Activated CD4-positive, CD25-positive, alpha-beta regulatory T cell (primary cell): ENCODE data around the gene MCF2L2.
"Not testable (repeated sequence)": the region's sequence is repeated elsewhere in the genome, so short reads cannot be mapped to it uniquely, and the experiment has no call there.

Experiments used
- DNase-seq, 4 experiments: peaks; one replicate each; lab custom pipeline; 2025; lab: John Stamatoyannopoulos, UW

MCF2L2 gene

GRCh38 chr3:183203670-183204069 lies 224.7 kb downstream of the MCF2L2 start:
- no peak for DNase-seq

- DNase-seq: no peak
These were observed 226.3 kb downstream of the MCF2L2 start for GRCh38 chr3:183202004-183202722.

DNA sequence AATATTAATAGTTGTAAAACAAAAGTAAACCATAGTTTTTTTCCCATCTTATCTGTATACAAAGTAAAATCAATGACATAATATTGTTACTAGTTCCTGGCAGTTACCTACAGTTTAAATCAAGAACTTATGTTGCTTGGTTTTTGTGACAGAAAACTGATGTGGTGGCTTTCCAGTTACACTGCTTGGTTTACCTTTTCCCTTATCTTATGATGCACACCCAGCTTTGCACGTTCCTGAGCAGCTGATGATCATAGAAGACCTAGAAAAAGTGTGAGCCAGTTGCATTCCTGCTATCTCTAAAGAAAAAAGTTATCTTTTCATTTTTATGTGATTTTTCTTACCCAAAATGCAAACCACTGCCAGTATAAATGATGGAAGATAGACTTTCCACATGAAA lies 229.5 kb downstream of the MCF2L2 start:
- DNase-seq: no peak

- DNase-seq: no peak
These were observed 230.7 kb downstream of the MCF2L2 start for GRCh38 chr3:183197734-183198133.

- DNase-seq: no peak
These were observed 233.2 kb downstream of the MCF2L2 start for GRCh38 chr3:183195266-183195665.

GRCh38 chr3:183193762-183194689 lies 234.4 kb downstream of the MCF2L2 start:
- DNase-seq: no peak

DNA sequence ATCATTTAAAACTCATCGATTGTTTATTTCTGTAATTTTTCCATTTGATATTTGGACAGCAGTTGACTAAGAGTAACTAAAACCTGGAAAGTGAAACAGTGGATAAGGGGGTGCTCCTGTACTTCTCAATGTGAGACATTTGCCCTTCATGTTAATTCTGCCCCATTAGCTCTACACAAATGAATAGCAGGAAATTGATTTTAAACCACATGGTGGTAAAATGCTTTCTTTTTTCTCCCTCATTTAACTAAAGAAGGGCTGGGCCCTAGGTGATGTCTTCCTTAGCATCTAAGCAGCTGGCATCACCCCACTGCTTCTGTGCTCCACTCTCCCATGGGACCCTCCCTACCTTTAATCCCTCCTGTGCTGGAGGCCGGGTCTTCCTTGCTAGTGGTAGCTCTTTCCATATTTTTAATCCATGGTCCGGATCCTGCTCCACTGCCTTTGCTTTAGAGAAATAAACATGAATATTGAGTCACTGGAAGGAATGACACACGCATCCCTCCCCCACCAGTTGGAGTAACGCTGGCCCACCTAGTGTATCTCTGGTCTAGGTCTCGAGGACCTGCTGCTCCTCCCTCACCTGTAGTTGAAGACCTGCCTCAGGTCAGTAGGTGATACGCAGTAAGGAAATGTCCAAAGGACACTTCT lies 235.6 kb downstream of the MCF2L2 start:
- no peak for DNase-seq

DNA sequence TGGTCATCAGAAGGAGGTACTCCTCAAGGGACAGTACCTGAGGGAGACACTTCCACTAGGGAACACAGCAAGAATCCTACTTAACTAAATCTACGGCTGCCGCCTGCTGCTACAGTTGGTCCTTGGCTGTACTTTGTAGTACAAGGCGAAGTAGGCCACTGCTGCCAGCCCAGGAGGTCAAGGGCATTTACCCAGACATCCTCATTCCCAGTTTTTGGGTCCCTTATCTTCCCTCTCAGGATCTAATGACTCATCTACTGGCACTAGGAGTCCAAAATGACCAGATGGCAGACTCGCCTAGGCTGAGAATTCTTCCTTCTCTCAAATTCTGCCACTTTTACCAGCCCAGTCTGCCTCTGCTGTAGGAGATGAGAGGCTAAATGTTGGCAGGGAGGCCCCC lies 238.8 kb downstream of the MCF2L2 start:
- DNase-seq: no peak

GRCh38 chr3:183188895-183189462 lies 239.4 kb downstream of the MCF2L2 start:
- no peak for DNase-seq

GRCh38 chr3:183185696-183186095 lies 242.7 kb downstream of the MCF2L2 start:
- no peak for DNase-seq

DNA sequence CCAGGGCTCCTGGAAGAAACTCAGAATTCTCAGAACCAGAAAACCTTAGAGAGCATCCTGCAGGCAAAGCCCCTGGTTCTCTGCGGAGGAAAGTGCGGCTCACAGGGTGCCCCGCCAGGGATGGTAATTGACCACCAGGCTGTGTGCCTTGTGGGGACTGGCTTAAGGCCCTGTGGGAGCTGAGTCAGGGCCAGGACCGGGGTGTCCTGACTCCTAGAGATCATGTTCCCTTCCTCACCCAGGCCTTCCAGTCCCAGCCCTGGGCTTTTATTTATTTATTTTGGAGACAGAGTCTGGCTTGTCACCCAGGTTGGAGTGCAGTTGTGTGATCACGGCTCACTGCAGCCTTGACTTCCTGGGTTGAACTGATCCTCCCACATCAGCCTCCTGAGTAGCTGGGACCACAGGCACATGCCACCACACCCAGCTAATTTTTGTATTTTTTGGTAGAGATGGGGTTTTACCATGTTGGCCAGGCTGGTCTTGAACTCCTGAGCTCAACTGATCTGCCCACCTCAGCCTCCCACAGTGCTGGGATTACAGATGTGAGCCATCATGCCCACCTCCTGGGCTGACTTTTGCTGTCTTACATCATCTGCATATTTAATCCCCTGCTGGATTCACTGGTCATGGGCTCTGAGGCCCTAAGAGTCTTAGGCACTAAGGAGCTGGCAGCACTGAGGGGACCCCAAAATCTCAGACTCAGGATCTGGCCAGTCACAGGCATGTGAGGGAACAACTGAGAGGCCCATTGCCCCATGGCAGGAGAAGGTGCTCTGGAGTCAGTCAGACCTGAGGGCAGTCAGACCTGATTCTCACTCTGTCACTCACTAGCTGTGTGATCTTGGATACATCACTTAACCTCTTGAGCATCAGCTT lies 245.4 kb downstream of the MCF2L2 start:
- DNase-seq: no peak

GRCh38 chr3:183182073-183182472 lies 246.3 kb downstream of the MCF2L2 start:
- no peak for DNase-seq

DNA sequence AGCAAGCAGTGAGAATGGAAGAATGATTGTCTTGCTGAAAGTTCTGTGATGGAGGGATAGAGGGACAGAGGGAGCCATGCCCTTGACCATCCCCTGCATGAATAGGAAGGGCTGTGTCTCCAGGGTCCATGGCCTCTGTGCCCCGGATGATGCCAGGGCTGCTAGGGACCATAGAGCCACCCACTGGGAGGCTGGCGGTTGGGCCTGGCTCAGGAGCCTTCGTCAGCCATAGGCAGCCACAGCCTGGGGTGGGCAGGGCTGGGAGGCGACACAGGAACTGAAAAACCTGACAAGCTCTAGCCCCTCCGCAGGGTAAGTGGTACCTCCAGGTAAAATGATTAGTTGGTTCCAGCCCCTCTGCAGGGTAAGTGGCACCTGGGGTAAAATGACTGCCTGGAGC lies 246.8 kb downstream of the MCF2L2 start:
- no peak for DNase-seq

DNA sequence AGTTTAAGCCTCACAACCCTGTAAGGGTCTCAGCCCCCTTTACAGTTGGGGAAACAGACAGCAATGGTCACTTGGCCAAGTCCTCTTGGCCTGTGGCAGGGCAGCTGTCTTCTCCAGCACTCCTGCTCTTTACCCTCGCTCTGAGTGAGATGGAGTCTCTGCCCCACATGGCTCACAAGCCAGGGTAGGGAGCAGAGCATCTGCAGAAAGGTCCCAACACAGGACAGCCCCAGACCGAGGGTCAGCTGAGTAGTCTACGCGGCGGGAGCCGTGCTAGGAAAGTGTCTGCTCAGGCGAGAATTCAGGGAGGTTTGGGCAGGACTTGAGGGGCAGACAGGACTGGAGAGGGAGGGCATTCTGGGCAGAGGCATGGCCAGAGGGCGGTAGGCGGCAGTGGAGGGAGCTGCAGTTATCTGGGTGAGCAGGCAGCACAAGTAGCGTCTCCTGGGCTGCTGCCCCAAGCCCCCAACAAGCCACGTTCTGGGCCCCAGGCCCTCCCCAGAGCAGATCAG lies 247.6 kb downstream of the MCF2L2 start:
- no peak for DNase-seq

- no peak for DNase-seq
These were observed 248.2 kb downstream of the MCF2L2 start for GRCh38 chr3:183180110-183180783.

DNA sequence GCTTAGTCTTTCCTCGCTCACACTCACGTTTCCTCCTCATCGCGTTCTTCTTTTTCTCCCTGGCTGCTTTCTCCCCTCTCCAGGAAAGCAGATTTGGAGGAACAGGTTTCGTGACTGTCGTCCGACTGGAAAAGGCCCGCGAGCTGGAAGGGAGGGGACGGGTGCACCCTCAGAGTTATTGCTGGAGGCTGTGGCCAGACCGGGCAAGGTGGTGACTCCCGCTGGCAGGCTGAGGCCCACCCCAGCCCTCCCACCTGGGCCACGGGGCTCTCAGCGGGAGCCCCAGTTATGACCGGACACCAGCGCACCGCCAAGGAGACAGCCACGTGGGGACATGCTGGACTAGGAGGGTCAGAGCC lies 248.9 kb downstream of the MCF2L2 start:
- not testable (repeated sequence) for DNase-seq

DNA sequence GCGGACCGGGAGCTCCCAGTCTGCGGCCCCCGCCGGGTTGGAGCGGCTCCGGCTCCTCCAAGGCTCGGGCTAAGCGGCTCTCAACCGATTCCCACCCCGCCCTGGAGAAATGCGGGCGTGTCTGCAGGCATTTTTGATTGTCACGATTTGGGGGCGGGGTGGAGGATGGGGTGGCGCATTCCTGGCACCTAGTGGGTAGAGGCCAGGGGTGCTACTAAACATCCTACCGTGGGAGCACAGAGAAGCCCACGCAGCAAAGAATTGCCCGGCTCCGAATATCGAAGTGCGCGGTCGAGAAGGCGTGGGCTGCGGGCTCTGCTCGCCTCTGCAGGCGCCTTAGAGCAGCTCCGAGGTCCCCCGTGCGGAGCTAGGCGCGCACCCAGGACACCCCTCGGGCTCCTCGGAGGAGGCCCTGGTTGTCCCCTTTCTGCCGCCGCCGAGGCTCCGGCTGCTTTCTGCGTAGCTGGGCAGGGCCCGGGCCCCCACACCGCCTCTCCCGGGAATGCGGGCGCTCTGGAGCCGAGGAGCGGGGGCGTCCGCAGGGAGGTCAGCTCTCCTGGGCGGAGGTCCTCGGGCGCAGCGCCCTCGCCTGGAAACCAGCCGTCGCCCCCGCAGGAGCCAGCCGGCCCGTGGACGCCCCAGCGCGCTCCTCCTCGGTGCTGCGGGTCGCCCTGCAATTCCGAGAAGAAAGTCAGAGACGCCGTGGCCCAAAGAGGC lies 249.4 kb downstream of the MCF2L2 start:
- DNase-seq: no peak

DNA sequence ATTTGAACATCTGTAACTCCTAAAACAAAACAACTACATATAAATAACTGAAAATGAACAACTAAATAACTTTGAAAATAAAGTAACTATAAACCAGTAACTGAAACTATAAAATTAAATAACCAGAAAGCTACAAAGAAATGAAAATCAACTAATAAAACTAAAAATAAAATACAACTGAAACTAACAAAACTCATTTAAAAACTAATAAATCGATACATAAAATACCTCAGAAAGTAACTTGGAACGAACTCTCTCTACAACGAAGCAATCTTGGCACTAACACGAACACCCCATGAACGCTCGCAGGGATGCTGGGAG lies 249.9 kb downstream of the MCF2L2 start:
- no peak for DNase-seq

GRCh38 chr3:183172051-183172639 lies 256.3 kb downstream of the MCF2L2 start:
- no peak for DNase-seq

DNA sequence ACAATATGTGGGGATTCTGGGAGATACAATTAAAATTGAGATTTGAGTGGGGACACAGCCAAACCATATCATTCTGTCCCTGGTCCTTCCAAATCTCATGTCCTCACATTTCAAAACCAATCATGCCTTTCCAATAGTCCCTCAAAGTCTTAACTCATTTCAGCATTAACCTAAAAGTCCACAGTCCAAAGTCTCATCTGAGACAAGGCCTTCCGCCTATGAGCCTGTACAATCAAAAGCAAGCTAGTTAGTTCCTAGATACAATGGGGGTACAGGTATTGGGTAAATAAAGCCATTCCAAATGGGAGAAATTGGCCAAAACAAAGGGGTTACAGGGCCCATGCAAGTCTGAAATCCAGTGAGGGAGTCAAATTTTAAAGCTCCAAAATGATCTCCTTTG lies 260.4 kb downstream of the MCF2L2 start:
- not testable (repeated sequence) for DNase-seq
